ENCODE results near the gene ZNF335. TPM values are rescaled to one million over a fixed set of nuclear protein-coding genes. Genes with fewer than 3 reads are reported as not detected.
A peak's percentile ranks its signal among the peaks of the same experiment; 100 is the strongest.

ZNF335 gene
- polyA plus RNA-seq, 1 experiment, result 9.9 TPM

- TF ChIP-seq CTCF (IDR thresholded peaks at IDR 0.05; ENCODE audit: insufficient read depth, low read depth, low read length), result peak; percentile 89
- H3K36me3 ChIP-seq (ENCODE audit: control insufficient read depth, insufficient read depth, low read length), result no peaks in the 10 kb centered on the region
- no peak overlapping the region for H3K4me3 ChIP-seq (ENCODE audit: low read depth, low read length)
- H3K27me3 ChIP-seq (ENCODE audit: control insufficient read depth, insufficient read depth, low read length), result peaks cover 2% of the 10 kb centered on the region
- POLR2A ChIA-PET, result no interaction called here
- no peak for DNase-seq (ENCODE audit: low read depth)
- CTCF ChIA-PET, result interaction anchor here (0.7 to 3.4 kb wide), 22 partner anchors 8 to 386 kb away, joined by 3 to 64 read pairs (median 5); partner anchors contain the start of genes MMP9, UBE2C and ZNF335
These were observed 15.2 kb upstream of the ZNF335 start for GRCh38 chr20:45987108-45987780.

GRCh38 chr20:45985573-45985972 is 13.6 kb upstream of the ZNF335 start:
- H3K4me3 ChIP-seq (ENCODE audit: low read depth, low read length), result no peak overlapping the region
- no peak for TF ChIP-seq CTCF (IDR thresholded peaks at IDR 0.05; ENCODE audit: insufficient read depth, low read depth, low read length)
- peaks cover 2% of the 10 kb centered on the region for H3K27me3 ChIP-seq (ENCODE audit: control insufficient read depth, insufficient read depth, low read length)
- DNase-seq (ENCODE audit: low read depth), result no peak
- no peaks in the 10 kb centered on the region for H3K36me3 ChIP-seq (ENCODE audit: control insufficient read depth, insufficient read depth, low read length)
- POLR2A ChIA-PET, result no interaction called here
- CTCF ChIA-PET, result interaction anchor here (1.1 to 3.4 kb wide), 4 partner anchors 14 to 363 kb away, joined by 3 to 64 read pairs (median 6); partner anchors contain the start of gene ZNF335

GRCh38 chr20:45983279-45983743 is 11.3 kb upstream of the ZNF335 start:
- TF ChIP-seq CTCF (IDR thresholded peaks at IDR 0.05; ENCODE audit: insufficient read depth, low read depth, low read length), result no peak
- Histone ChIP-seq H3K4me3 (ENCODE audit: low read depth, low read length) (no peak overlapping the region), H3K36me3 (ENCODE audit: control insufficient read depth, insufficient read depth, low read length) (no peaks in the 10 kb centered on the region), H3K27me3 (ENCODE audit: control insufficient read depth, insufficient read depth, low read length) (peaks cover 2% of the 10 kb centered on the region)
- POLR2A ChIA-PET, result no interaction called here
- CTCF ChIA-PET, result interaction anchor here (0.6 to 2.2 kb wide), 6 partner anchors 9 to 212 kb away, joined by 3 to 10 read pairs (median 4); no protein-coding TSS in a partner anchor
- no peak for DNase-seq (ENCODE audit: low read depth)

- CTCF ChIA-PET, result interaction anchor here (1.0 to 1.6 kb wide), 3 partner anchors 8 to 525 kb away, joined by 4 read pairs; no protein-coding TSS in a partner anchor
- no peak for DNase-seq (ENCODE audit: low read depth)
- TF ChIP-seq CTCF (IDR thresholded peaks at IDR 0.05; ENCODE audit: insufficient read depth, low read depth, low read length), result no peak
- POLR2A ChIA-PET, result no interaction called here
- H3K4me3 ChIP-seq (ENCODE audit: low read depth, low read length), result no peak overlapping the region
- H3K36me3 ChIP-seq (ENCODE audit: control insufficient read depth, insufficient read depth, low read length), result no peaks in the 10 kb centered on the region
- peaks cover 2% of the 10 kb centered on the region for H3K27me3 ChIP-seq (ENCODE audit: control insufficient read depth, insufficient read depth, low read length)
These were observed 9.3 kb upstream of the ZNF335 start for GRCh38 chr20:45981261-45981660.

- no peaks in the 10 kb centered on the region; the same call in 1 of the 2 replicates for H3K27me3 ChIP-seq (ENCODE audit: control insufficient read depth, insufficient read depth, low read length)
- CTCF ChIA-PET, result interaction anchor here (1.0 kb wide), 1 partner anchor 38 kb away, joined by 3 read pairs; no protein-coding TSS in a partner anchor
- no peak for DNase-seq (ENCODE audit: low read depth)
- H3K36me3 ChIP-seq (ENCODE audit: control insufficient read depth, insufficient read depth, low read length), result no peaks in the 10 kb centered on the region
- H3K4me3 ChIP-seq (ENCODE audit: low read depth, low read length), result no peak overlapping the region
- no peak for TF ChIP-seq CTCF (IDR thresholded peaks at IDR 0.05; ENCODE audit: insufficient read depth, low read depth, low read length)
- POLR2A ChIA-PET, result no interaction called here
These were observed 4.1 kb upstream of the ZNF335 start for GRCh38 chr20:45976086-45976485.
